NCI-H1092 treated with DMSO at 0.1 percent for 48 hours (cell line): Measurements from ENCODE around the gene SS18L1.
A peak's percentile ranks its signal among the peaks of the same experiment; 100 is the strongest.

Source experiments
- DNase-seq: peaks from one replicate; lab custom pipeline; 2025; lab: John Stamatoyannopoulos, UW

SS18L1 gene

DNA sequence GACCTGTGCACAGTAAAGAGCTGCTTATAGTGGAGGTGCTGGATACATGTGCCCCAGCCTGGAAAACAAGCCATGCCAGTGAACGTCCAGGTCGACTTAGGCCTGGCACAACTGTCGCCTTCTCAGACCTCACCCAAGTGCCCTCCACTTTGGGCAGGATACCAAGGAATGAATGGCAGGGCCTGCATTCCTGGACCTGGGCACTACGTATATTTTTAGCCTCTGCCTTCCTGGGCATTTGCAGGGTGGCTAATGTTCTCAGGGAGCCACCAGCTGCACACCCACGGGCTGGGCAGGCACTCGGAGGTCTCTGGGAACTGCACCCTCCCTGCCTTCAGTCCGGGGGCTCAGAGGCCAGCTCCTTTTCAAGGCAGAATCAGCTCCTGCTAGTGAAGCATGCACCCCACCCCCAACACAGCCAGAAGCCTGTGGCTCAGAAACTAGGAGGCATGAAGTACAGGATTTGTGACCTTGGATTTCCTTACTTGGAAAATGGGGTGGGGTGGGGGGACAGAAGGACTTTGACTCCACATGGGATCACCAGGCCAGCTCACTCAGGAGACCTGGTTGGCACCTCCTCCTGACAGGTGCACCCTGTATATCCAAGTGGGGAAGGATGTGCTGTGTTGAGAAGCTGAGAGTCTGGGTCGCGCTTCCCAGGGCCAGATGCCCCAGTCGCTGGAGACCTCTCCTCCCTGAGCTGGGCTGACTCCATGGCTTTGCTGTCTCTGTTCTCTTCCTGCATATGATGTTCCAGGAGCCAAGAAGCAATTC lies 23.8 kb upstream of the SS18L1 start:
- no peak for DNase-seq

DNA sequence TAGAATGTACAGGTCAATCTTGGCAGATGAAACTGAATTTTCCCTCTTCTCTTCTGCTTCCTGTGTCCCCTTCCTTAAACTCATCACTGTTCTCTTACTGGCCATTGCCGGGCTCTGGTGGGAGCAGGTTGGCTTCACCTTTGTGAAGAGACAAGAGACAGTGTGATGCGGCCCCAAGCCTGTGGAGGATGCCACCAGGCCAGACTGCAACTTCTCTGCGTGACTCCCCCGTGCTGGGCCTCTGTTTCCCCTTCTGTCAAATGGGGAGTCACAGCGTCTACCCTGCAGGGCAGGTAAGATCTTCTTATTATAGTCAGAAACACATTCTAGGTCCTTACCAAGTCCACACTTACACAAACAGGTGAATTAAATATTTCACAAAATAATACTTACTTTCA lies 23.2 kb upstream of the SS18L1 start:
- no peak for DNase-seq

DNA sequence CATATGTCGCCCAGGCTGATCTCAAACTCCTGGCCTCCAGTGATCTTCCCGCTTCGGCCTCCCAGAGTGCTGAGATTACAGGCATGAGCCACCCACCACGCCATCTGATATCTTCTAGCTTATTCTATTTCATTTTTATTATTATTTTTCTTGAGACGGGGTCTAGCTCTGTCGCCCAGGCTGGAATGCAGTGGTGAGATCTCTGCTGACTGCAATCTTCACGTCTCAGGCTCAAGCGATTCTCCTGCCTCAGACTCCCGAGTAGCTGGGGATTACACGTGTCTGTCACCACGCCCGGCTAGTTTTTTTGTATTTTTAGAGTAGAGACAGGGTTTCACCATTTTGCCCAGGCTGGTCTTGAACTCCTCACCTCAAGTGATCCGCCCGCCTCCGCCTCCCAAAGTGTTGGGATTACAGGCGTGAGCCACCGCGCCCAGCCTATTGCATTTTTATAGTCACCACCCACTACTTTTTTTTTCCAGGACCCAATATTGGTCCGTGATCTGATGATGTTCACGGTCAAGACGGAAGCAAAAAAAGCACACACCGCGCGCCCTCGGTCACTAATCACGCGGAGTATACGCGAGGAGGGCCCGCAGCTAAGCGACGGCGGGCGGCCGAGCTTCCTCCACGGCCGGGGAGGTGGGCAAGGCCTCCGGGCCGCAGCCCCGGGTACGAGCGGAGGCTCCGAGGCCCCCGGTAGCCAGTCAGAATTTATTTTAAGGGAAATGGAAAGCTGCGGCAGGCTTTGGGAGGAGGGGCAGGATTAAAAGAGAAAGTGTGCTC lies 22.4 kb upstream of the SS18L1 start:
- DNase-seq: no peak

DNA sequence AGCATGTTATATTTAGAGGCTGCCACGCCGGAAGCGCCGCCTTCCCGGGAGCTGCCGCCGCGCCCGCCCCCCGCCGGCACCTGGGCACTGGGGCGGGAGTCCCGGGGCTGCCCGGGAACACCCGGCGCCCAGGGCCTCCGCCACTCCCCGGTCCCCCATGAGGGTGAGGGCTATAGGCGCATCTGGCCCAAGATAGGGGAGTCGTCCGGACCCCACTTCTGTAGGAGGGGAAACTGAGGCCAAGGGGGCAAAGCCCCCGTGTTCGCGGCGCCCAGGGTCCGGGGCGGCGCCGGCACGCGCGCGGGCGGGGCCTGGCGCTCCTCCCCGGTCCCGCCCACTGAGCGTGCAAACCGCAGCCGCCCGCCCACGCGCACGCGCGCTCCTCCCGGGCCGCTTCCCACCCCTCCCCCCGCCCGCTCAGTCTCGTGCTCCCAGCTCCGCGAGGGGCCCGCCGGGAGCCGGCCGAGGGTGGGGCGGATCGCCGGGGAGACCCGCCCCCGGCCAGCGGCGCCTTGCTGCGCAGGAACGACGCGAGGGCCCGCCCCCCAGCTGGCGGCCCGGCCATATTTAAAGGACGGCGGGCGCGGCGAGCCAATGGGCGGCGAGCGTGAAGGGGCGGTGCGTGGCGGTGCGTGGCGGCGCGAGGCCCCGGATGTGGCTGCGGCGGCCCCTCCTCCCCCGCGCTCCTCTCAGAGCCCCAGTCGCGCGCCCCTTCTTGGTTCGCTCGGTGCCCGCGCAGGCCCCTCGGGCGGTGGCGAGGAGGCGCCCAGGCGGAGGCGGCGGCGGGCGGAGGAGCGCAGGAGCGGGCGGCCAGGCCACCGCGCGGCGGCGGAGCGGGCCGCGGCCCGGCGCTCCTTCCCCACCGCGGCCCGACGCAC lies 21.6 kb upstream of the SS18L1 start, which contains the start of gene LSM14B:
Gene LSM14B, plus strand, starts transcription at position 700 of the 878 bp plus-strand sequence. CDS start 192 bp downstream, outside the sequence.
- DNase-seq: peak; percentile 97

DNA sequence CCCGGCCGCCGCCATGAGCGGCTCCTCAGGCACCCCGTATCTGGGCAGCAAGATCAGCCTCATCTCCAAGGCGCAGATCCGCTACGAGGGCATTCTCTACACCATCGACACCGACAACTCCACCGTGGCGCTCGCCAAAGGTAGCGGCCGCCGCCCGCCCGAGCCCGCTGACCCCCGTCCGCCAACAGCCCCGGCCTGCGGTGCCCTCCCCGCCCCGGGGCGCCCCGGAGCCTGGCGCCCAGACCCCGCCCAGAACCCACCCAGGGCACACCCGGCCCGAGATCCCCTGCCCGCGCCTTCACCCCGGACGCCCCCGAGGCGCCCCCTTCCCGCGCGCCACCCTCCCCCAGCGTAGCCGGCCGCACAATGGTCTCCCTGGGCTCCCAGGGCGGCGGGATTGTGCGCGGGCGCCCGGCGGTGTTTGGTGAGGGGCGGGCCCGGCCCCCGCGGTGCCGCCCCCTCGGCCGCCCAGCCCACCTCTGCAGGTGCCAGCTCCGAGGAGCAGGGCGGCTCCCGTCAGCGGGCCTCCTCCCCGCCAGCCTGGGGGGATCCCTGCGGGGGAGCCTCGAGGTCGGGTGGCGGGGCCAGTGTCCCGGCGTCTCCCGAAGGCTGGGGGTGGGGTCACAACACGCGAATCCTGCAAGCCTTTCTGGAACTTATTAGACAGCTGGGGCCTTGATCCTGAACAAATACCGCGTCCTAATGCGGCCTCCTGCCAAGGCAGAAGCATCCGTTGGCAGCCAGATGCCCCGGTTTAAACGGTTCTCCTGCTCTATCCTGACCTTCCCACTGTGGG lies 20.7 kb upstream of the SS18L1 start:
- peak; percentile 55 for DNase-seq

DNA sequence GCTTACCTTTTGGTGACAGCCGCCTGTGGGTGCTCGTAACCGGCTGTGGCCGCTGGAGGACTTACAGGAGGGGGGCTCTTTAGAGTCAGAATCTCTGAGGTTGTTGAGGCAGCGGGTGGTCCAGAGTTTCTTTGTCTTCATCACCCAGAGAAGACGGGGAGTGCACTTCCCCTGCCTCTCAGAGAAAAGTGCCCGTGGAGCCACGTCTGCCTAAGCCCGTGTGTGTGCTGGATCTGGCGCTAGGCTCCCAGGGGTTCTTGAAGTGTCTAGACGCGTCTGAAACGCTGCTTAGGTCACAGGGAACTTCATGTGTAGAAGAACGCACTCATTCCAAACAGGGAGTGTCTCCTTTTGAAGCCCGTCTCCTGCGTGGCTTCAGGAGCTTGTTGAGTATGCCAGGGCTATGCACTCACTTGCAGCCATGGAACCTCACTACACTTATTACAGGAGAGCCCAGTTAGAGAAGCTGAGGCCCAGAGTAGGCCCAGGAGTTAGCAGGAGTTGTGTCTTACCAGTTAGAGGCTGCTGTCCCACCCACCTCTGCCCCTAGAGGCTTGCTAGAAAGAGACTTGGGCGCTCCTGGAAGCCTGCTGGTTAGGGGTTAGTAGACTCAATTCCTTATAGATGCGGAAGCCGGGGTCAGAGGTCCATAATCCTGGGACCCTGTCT lies 20.0 kb upstream of the SS18L1 start:
- DNase-seq: no peak

DNA sequence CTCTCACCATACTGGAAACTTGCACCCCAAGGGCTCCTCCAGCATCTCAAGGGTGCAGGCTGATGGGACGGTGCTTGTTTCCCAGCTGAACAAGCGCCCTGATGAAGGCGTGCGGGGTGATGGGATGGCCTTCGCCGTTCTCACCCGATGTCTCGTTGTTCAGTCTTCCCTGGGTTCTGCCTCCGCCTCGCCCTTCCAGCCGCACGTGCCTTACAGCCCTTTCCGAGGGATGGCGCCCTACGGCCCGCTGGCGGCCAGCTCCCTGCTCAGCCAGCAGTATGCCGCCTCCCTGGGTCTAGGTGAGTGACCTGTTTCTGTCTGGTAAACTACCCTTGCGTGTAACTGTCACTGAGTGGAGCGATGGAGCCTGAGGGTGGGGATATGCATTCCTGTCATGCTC lies 17.4 kb upstream of the SS18L1 start:
- DNase-seq: no peak

DNA sequence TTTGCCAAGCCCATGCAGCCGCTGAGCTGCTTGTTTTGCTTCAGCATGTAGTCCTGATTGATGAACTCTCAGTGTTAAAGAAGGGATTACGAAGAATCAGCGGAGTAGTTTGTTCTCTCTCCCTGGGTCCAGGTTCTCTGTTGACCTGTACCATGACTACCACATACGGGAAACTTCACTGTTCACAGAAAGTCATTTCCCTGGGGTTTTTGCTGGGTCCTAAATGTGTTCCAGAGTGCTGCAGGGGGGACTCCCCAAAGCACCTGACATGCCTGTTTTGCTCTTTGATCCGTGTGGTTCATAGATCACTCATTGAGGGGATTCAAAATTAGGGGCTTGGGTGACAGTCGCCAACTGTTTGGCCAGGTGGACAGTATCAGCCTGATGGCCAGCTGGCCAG lies 15.8 kb upstream of the SS18L1 start:
- no peak for DNase-seq

DNA sequence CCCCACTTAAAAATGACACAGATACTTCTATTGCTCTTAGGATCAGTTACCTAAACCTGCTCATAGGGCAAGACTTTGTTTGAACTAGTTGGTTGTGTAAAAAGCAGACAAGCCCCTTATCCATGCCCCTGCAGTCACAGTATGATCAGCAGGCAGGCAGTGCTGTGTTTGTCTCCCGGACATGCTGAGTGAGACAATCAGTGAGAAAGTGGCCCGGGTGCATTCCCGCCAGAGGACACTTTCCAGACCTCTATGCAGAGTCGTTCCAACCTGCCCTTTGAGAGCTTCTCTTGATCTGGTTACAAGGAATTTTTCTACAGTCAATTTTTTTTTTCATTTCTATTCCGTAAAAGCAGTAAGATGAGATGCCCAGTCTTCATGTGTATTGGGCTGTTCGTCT lies 15.1 kb upstream of the SS18L1 start:
- DNase-seq: no peak

DNA sequence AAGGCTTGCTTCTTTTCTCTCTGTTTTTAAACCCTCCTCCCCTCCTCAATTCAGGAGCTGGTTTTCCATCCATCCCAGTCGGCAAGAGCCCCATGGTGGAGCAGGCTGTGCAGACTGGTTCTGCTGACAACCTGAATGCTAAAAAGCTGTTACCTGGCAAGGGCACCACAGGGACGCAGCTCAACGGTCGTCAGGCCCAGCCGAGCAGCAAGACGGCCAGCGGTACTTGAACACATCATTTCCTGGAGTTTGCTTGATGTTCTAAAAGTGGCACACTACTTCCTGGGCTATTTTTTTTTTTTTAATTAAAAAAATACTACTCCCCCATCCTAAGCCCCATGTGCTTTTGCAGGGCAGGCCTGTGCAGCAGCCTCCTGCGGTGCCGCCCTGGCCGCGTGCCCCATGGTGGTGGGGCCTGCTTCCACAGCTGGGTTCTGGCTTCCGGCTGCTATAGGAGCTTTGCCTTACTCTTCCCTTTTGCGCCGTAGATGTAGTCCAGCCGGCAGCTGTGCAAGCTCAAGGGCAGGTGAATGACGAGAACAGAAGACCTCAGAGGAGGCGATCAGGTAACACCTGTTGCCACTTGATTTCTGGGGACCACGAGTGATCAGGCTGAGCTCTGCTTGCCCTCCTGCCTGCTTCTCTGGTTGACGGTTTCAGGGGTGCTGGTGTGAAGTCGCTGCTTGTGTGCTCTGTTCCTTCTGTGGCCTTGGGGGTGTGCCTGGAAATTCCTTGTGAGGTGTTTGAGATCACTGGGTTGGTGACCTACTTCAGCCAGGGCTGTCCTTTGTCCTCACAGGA lies 13.6 kb upstream of the SS18L1 start:
- peak; percentile 4 for DNase-seq

DNA sequence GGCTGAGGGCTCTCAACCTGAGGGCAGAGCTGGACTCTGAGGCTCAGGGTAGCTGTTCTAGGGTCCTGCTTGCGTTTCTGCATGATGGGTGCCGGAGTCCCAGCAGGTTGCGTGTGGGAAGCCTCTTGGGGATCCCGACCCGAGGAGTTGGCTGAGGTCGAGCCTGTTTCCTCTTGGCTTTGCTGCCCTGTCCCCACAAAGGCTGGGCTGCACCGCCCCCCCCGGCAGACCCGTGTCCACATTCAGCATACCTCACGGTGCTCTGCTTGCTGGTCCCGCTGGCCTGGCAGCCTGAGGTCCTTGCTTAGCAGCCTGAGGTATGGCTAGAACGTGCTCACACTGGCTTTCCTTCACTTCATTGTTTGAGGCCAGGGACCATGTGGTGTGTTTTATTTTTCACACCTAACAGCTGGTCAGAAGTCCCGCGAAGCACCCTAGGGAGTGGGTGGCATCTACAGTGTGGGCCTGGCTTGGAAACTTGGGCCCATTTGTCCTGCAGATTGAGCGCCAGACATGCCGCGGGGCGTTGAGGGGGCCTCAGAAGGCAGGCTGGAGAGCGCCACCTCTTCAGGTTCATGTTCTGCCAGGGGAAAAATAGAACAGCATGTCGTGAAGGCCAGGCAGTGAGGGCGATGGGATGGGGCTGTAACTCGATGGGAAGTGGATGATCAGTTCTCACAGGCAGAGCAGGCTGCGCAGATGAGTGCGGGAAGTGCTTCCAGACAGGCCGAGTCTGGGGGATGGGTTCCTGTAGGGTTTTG lies 11.8 kb upstream of the SS18L1 start:
- DNase-seq: no peak

DNA sequence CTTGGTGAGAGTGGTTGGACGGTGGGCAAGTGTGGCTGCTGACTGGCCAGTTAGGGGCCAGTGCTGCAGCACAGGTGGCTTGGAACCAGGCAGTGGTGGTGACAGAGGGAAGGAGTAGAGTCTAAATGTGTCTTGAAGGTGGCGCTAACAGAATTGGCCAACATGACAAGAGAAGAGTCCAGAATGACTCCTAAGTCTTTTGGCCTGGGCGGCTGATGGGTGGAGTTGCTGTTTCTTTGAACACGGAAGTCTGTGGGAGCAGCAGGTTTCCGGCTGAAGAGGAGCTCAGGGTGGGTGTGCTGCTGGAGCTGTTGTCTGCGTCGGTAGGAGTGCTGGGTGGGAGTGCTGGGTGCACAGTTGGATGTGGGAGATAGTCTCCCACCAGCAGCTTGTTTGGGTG lies 11.1 kb upstream of the SS18L1 start:
- DNase-seq: no peak

DNA sequence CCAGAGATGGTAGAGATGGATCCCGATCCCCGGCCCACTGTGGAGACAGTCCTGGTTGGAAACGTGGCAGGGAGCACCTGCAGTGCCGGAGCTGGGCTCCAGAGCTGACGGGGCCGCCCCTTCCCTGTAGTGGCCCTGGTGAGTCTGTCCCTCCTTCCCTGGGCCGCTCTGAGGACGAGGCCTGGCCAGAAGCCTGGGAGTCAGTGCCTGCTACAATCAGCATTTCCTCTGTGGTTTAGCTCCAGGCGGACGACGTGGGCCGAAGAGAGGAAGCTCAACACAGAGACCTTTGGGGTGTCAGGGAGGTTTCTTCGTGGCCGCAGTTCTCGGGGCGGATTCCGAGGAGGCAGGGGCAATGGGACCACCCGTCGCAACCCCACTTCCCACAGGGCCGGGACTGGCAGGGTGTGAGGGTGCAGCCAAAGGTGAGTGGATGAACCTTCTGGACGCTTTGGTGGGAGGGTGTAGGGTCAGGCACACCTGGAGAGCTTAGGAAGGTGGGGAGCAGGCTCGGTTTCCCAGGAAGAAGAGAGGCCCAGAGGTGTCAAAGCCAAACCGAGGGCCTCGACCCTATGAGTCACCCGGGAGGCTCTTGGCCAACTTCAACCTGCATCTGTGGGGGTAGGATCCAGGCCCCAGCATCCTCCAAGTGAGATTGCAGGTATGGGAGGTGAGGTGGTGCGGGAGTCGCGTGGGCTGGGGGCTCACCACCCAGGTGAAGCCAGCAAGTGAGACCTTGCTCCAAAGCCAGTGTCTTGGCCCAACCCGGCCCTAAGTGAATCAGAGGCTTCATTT lies 10.3 kb upstream of the SS18L1 start:
- DNase-seq: no peak

DNA sequence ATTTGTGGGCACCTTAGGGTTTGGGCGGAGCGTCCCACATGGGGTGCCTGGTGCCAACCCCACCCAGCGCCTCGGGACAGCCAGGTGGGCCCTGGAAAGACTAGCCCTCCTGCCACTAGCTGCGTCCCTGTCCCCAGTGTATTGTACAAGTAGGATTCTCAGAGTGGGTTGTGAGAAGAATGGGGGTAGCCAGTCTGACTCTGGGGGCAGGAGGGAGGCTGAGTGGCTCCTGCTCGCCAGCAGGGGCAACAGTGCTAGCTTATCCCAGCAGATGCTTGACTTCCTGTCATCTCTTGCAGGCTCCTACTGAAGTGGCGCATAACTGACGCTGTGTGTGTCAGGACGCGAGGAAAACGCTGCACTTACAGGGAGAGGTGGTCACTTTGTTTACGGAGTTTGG lies 9.7 kb upstream of the SS18L1 start:
- no peak for DNase-seq

DNA sequence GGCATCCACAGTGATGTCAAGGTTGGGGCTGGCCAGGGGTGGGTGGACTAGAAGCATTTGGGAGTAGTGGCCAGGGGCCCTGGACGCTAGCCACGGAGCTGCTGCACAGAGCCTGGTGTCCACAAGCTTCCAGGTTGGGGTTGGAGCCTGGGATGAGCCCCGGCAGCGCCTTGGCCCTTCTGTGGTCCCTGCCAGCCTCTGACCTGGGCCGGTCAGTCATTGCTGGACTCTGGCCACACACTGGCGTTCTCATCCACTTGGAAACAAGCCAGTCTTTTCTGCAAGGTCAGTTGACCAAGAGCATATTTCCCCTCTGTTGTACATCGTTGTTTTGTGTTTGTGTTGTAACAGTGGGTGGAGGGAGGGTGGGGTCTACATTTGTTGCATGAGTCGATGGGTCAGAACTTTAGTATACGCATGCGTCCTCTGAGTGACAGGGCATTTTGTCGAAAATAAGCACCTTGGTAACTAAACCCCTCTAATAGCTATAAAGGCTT lies 8.8 kb upstream of the SS18L1 start:
- DNase-seq: no peak

DNA sequence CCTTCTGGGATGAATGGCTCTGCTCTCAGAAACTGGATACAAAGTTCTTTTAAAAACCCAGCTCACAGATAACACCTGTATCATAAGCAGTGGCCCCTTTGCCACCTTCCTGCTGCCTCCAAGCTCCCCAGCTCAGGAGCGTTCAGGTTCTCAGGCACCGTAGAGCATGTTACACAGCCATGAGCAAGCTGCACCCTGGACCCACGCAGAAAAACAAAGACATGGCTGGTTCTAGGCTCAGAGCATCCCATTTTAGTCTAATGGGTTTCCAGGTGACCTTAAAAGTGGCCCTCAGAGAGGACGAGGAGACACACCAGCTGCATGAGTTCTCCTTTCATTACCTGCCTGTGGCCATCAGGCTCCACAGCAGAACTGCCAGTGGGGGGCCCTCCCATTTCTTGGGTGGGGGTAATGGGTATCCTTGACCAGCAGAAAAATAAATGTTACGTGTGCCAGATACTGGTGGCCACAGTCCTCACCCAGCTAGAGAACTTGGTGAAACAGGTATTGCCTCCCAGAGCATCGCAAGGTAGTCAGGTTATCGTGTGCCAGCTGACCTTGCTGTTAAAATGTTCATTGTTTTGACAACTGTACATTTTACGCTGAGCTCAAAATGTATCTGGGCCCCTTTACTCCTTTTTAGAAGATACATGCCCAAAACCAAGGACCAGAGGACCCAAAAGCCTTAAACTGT lies 7.8 kb upstream of the SS18L1 start:
- no peak for DNase-seq

DNA sequence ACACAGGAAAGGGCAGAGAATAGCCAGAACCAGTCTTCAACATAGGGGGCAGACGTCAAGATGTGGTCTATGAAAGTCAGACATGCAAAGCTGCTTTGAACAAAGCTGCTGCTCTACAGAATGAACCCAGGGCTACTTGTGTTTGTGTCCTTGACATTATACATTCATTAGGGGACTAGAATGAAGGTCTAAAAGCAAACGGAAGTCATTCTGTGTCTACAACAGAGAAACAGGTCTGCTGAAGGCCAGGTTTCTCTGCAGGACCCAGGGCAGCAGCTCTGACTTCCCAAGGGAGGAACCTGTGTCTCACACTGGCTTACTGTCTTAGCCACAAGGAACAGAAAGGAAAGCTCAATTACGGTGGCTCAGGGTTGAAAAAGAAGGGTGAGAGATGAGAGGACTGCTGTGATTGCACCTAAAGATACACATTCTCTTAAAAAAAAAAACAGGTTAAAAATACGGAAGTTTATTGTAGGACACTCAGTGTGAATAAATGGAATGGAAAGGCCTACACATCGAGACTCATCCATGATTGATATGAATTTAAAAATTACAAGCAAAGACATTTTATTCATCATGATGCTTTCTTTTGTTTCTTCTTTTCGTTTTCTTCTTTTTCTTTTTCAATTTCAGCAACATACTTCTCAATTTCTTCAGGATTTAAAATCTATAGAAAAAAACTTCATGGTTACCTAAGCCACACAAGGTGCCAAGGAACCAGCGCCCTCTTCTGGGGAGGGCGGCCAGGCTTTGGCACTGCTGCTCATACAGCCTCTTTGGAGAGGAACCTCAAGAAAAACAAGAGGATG lies 7.1 kb upstream of the SS18L1 start:
- DNase-seq: peak; percentile 44
